Stimulated activated CD8-positive, alpha-beta memory T cell treated with anti-CD3 and anti-CD28 coated beads, Interleukin-15, amount 100 ng/mL, for 1 hour (primary cell): ENCODE measurements around the gene NUTM2E.
"Not testable (repeated sequence)": the region's sequence is repeated elsewhere in the genome, so short reads cannot be mapped to it uniquely, and the experiment has no call there.

Experiments used
- DNase-seq: peaks from one replicate; pipeline ENCODE4 v3.0.0-alpha.2; 2020; ENCODE audit warnings: low read depth

NUTM2E gene

DNA sequence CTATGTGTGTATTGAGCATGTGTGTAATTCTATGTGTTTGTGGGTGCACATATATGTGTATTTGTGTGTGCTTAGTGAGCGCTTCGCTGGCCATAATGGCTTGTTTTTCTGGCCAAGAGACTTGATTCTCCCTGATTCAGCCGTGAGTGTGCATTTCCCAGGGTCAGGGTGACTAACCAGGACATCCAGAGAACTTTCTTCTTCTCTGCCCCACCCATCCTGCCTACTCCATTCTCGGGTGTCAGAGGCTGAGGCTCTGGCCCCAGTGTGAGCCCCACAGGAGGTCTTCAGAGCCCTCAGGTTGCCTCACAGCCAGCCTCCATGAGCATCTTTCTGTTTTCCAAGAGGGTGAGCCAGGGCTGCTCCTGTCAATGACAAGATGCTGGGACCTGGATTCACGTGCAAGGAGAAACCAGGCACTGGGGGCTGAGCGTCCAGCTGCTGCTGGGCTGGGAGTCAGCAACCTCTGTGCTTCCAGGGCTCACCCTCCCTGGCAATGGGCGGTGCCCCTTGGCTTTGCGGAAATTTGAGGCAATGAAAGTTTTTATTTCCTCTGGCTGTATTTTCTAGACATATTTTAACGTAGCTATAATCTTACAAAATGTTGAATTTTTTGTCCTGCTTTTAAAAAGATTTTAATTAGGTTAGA is 40.5 kb downstream of the NUTM2E start:
- not testable (repeated sequence) for DNase-seq

GRCh38 chr10:79868023-79868422 is 41.5 kb downstream of the NUTM2E start:
- not testable (repeated sequence) for DNase-seq

- not testable (repeated sequence) for DNase-seq
Observed at GRCh38 chr10:79869439-79870097, 43.0 kb downstream of the NUTM2E start.

DNA sequence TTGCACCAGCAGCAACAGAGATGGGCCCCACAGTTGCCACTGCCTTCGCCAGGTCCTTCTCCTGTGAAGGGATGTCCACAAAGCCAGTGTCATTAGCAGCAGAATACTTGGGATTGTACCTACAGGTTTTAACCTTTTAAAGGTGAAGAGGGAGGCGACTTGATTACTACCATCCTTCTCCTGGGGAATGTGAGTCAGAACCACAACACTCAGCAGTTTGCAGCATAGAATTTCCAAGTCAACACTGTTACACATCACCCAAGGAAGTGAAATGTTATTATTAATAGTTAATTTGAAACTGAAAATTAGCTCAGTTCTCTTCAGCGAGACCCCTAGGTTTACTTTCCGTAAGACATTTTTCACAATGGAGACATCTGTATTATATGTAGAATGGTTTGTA is 45.2 kb downstream of the NUTM2E start:
- not testable (repeated sequence) for DNase-seq
